HFF-Myc (cell line): ENCODE results near the gene GPD2.
"Not testable (repeated sequence)": the region's sequence is repeated elsewhere in the genome, so short reads cannot be mapped to it uniquely, and the experiment has no call there.

Source experiments
- DNase-seq: peaks from one replicate; pipeline ENCODE4 v3.0.0-alpha.2; 2011; ENCODE audit warnings: low read depth; ENCODE audit errors: extremely low read depth
- H3K4me3 ChIP-seq: replicated peaks from 2 replicates; pipeline ENCODE4 v1.5.1; 2011; ENCODE audit warnings: low read depth, mild to moderate bottlenecking, control low read depth, low read length
- CTCF ChIP-seq: IDR thresholded peaks from 2 replicates; pipeline ENCODE4 v1.5.1; 2012; ENCODE audit warnings: mild to moderate bottlenecking, low read depth, low read length, control low read depth; ENCODE audit errors: missing control alignments

Gene GPD2

GRCh38 chr2:156602552-156602933, 166.4 kb downstream of the GPD2 start:
- H3K4me3 ChIP-seq = no peak overlapping the region
- no peak for DNase-seq
- no peak for TF ChIP-seq CTCF

- no peak for DNase-seq
- no peak overlapping the region for H3K4me3 ChIP-seq
- no peak for TF ChIP-seq CTCF
Observed at GRCh38 chr2:156615836-156616322, 179.7 kb downstream of the GPD2 start.

- DNase-seq, H3K4me3 ChIP-seq: not testable (repeated sequence)
Observed at GRCh38 chr2:156618071-156618470, 181.9 kb downstream of the GPD2 start.

GRCh38 chr2:156619021-156619539, 182.9 kb downstream of the GPD2 start:
- DNase-seq = no peak
- no peak for TF ChIP-seq CTCF
- H3K4me3 ChIP-seq = no peak overlapping the region

- no peak for DNase-seq
- H3K4me3 ChIP-seq = no peak overlapping the region
- no peak for TF ChIP-seq CTCF
Observed at GRCh38 chr2:156622491-156622890, 186.3 kb downstream of the GPD2 start.

GRCh38 chr2:156625360-156626170, 189.4 kb downstream of the GPD2 start:
- DNase-seq = no peak
- TF ChIP-seq CTCF = no peak
- H3K4me3 ChIP-seq = no peak overlapping the region

GRCh38 chr2:156626931-156627330, 190.8 kb downstream of the GPD2 start:
- DNase-seq = no peak
- no peak overlapping the region for H3K4me3 ChIP-seq
- TF ChIP-seq CTCF = no peak
